NB4 (cell line): ENCODE measurements around the gene POU2AF1.

Experiments
- CTCF ChIP-seq: IDR thresholded peaks from one replicate; pipeline ENCODE4 v1.5.1; 2012; ENCODE audit warnings: low read depth, low read length
- MAX ChIP-seq: IDR thresholded peaks from 2 replicates; pipeline ENCODE4 v1.6.1; 2011; ENCODE audit warnings: low read depth, low read length
- MYC ChIP-seq: IDR thresholded peaks from 2 replicates; pipeline ENCODE4 v1.6.1; 2011; ENCODE audit warnings: low read depth, low read length

- TF ChIP-seq CTCF = no peak
- no peak for TF ChIP-seq MYC
- TF ChIP-seq MAX = no peak
Observed at GRCh38 chr11:111308140-111308539, 70.9 kb downstream of the POU2AF1 start.
